HG02642 (cell line): Measurements from ENCODE around the gene METTL13.

Experiments used
- ATAC-seq: cut with Tn5 transposase; IDR thresholded peaks from one replicate; pipeline ENCODE4 v1.9.1; 2021; ENCODE audit warnings: mild to moderate bottlenecking; ENCODE audit not compliant: unreplicated experiment, poor library complexity

Gene METTL13

DNA sequence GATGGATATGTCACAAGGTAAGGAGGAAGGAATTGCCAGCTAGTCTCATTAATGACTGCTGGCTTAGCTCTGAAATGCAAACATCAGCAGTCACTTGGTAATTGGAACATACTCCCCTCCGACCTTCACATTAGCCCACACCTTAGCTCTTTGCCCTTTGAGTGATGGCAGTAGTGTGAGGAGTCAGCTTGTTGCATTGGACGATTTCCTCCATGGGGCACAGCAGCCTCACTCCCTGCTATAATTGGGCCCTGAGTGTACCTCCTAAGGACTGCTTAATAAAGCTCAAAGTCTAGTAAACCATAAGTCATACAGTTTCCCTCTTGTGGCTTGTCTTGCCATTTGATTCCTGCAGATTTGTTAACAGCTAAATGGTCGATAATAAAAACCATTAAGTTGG is 19.4 kb downstream of the METTL13 start:
- no peak for ATAC-seq

DNA sequence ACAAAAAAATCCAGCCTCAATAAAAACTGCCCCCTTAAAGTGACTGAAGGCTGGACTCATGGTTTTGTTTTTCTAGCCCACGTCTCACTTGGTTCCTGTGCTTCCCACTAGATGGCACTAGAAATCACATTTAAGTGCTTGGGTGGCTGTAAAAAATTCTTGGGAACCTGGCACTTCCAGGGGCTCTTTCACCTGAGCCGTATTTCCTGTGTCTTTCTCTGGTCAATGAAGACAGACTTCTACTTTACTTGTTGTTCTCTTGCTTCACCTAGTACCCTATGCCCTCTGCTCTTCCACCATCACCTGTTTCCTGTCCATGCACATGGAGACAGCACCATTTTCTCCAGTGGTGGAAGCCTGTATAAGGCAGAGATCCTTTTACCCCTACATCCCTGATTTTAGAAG is 20.0 kb downstream of the METTL13 start:
- ATAC-seq: no peak

DNA sequence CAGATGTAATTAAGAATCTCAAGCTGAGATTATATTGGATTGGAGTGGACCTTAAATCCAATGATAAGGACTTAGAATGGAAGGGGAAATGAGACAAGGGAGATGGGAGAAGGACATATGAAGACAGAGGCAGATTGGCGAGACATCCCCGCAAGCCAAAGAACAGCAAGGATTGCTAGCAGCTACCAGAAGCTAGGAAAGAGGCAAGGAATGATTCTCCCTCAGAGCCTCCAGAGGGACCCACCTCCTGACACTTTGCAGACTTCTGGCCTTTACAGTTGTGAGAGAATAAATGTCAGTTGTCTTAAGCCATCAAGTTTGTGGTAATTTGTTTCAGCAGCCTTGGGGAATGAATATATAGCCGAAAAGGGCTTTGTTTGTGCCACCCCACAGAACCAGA is 20.7 kb downstream of the METTL13 start:
- no peak for ATAC-seq

DNA sequence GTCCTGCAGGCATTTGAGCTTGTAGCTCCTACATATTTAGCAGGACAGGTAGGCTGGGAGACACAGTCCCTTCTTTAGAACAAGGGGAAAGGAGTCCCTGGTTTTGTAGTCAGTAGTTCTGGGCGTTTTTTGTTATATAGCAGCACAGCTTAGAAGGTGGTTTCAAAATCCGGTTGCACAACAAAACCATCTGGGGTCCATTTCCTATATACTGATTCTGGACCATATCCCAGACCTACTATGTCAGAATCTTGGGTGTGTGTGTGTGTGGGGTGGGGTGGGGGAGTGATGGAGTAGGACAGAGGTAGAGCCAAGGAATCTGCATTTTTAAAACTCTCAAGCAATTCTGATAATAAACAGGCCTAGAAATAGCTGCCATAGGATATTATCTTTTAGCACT is 21.6 kb downstream of the METTL13 start:
- no peak for ATAC-seq

DNA sequence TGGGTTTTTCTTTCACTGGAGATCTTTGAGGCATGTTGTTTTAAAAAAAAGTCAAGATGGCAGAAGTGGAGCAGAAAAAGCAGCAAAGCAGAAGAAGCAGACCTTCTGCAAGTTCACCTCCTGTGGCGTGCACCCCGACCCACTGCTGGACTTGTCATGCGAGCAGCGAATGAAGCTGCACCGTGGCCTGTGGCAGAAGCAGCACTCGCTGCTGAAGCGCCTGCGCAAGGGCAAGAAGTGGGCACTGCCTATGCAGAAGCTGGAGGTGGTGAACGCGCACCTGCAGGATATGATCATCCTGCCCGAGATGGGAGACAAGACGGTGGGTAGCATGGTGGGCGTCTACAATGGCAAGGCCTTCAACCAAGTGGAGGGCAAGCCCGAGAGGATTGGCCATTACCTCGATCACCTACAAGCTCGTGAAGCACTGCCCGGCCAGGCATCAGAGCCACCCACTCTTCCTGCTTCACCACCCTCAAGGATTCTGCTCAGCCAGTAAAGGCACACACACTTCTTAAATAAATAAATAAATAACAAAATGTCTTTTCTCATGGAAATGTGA is 22.1 kb downstream of the METTL13 start:
- ATAC-seq: no peak

DNA sequence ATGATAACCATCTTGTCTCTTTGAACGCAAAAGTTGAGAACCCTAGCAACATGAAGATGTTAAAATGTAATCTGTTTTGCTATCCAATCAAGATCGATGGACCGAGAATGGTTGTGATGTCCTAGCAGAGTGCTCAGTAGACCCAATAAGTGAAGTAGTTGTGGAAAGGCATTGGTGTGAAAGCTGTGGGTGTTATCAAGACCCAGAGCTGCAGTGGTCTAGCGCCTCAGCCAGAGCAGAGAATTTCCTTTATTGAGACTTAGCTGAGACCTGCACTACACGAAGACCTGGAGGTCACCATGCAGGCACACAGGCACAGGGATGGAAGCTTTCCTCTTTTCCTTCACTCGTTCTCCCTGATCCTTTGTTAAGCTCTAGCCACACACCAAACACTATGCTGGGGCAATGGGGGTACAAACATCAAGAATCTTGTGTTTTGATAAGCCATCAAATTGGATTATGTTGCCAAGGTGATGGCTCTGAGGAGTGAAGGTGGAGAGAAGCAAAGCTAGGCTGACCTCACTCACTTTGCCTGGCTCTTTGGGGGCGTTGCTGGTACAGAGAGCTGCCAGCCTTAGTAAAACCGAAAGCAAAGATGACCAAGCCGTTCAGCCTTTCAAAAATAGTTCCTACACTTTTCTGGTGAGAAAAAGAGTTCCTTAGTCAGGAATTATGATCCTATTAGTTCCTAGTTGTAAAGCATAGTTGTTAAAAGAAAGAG is 24.1 kb downstream of the METTL13 start:
- peak; percentile 82 for ATAC-seq

DNA sequence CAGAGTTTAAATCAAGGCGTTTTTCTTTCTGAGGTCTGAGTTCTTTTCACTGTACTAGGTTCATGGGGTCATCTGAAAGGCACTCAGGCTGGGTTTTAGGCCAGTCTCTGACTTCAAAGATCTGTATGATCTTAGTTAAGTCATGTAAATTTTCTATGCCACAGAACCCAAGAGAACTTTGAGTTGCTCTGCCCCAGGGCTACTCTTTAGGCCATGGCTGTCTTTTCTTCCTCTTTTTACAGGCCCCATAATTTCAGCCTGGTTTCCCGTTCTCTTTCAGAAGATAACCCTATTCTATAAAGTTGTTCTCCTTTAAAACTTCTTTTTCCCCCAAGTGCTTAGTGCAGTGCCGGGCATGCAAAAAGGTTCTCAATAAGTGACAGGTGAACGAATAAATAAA is 26.1 kb downstream of the METTL13 start:
- no peak for ATAC-seq

DNA sequence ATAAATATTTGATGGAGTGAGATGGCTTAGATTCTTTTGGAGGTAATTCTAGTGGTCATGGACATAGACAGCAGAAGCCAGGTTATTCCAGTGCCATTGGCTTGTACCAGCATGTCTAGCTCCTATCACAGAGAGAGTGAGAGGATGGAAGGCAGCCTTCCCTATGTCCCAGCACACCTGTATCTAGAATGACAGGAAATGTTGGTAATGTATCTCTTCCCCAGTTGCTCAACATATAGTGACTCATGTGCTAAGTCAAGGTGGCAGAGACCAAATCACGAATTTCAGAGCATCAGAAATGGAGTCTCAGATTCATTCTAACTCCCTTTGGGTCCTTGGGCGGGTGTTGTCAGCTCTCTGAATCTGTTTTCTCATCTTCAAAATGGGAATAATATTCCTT is 28.4 kb downstream of the METTL13 start:
- ATAC-seq: no peak

DNA sequence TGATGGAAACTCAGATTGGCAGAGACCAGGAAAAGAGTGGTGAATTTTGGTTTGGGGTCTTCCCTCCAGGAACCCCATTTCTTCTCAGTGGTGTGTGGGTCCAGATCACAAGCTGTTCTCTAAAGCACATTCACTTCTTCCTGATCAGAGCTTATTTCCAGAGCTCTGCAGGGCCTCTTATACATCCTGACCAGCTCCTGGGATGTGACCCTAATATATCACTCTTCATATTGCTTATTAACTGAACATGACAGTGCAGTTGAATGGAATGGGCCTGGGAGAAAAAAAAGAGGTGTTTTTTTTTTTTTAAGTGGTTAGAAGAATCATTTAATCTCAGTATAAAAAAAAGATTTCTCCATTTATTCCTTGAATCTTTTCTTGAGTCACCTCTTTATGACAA is 30.2 kb downstream of the METTL13 start:
- no peak for ATAC-seq

DNA sequence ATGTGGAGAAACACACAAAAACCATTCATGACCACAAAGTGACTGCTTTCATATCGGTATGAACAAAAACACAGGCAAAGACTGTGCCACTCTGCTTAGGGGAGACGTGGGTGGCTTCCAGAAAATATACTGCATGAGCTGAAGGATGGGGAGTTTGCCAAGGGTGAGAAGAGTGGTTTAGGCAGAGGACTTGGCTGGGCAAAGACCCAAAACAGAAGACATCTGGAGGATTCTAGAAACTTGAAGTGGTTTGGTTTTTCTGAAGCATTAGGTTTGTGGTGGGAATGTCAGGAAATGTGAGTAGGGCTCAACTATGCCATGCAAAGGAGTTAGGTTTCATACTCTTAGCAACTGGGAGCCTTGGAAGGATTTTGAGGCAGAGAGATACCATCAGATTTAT is 33.2 kb downstream of the METTL13 start:
- no peak for ATAC-seq

DNA sequence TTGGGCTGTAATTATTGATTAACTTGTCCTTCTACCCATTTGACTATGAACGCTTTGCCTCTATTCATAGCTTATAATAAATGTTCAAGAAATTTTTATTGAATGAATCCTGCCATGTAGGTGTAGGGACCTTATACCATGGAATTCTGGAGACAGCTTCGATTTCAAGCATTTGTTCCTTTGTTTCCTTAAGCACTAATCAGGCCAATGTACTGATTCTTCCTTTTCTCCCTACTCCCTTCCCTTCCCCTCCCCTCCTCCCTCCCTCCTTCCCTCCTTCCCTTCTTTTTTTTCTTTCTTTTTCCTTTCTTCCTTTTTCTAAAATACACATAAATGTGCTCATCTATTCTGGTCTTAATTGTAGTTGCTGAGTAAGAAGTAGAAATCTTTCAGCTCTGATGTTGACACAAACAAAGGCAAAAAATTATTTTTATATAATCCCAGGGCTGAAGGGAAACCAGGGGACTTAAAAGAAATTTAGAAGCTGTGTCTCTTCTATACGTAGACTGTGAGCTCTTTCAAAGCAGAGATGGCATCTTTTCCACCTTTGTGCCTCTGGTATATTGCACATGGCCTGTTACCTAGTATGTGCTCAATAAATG is 34.9 kb downstream of the METTL13 start:
- ATAC-seq: no peak

DNA sequence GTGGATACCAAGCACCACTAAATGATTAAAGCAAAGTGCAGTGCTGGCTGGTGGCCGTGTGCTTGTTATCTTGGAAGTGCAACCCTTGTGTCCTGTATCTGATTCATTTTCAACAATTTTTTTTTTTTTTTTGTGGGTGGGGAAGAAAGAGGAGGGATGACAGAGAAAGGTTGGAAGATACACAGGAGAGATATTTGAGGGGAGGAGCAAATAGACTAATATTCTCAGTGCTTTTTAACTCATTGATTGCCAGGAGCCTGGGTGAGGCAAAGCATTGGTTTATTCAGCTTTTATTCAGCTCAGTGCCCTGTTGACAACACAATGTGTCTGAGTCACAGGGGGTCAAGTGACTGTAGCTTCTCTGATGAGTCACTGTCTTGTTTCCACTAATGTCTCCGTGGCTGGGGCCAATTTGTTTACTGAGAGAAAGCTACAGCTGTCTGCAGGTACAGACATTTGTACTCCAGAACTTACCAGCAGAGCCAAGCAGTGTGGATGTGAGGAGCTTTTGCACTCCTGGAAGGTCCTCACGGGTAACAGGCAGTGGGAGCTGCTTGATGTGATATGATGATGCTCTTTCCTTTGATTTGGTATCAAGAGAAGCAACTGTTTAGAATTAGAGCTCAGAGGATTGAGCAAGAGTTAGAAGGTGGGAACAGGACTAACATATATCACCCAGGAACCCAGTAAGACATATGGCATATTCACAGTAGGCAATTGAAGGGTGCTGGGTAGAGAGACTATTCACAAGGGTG is 36.2 kb downstream of the METTL13 start:
- ATAC-seq: peak; percentile 69

DNA sequence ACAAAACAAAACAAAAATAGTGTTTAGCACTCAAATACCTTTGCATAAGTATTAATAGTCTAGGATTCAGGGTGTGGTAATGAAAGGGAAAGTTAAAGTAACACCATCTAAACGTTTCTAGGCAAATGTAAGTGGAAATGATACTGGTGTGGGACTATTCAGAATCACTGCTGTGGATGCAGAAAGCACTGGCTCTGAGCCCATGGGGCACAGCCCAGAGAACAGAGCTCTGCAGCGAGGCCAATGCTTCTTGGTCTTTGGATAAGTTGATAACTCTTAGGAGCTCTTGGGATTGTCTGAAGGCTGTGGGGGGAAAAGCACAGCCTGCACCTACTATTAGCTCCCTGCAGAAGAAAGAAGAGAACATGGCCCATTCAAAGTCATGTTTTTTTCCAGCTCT is 38.5 kb downstream of the METTL13 start:
- ATAC-seq: no peak

DNA sequence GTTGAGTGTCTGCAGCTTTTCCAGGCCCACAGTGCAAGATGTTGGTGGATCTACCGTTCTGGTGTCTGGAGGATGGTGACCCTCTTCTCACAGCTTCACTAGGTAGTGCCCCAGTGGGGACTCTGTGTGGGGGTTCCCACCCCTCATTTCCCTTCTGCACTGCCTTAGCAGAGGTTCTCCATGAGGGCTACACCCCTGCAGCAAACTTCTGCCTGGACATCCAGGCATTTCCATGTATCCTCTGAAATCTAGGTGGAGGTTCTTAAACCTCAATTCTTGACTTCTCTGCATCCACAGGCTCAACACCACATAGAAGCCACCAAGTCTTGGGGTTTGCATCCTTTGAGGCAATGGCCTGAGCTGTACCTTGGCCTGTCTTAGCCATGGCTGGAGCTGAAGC is 45.5 kb downstream of the METTL13 start:
- ATAC-seq: no peak

DNA sequence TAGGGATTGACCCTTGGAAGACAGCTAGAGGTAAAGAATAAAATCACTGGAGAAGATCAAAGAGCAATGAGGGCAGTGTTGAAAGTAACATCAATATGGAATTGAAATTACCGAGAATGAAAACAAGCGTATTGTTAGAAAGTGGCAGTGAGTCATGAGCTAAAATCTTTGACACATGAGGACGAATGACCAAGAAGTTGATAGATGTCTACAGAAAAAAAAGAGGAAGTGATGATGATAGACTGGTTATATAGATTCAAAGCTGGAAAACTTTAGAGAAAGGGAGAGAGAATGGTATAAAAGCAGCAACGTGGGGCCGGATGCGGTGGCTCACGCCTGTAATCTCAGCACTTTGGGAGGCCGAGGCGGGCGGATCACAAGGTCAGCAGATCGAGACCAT is 47.3 kb downstream of the METTL13 start:
- ATAC-seq: no peak

DNA sequence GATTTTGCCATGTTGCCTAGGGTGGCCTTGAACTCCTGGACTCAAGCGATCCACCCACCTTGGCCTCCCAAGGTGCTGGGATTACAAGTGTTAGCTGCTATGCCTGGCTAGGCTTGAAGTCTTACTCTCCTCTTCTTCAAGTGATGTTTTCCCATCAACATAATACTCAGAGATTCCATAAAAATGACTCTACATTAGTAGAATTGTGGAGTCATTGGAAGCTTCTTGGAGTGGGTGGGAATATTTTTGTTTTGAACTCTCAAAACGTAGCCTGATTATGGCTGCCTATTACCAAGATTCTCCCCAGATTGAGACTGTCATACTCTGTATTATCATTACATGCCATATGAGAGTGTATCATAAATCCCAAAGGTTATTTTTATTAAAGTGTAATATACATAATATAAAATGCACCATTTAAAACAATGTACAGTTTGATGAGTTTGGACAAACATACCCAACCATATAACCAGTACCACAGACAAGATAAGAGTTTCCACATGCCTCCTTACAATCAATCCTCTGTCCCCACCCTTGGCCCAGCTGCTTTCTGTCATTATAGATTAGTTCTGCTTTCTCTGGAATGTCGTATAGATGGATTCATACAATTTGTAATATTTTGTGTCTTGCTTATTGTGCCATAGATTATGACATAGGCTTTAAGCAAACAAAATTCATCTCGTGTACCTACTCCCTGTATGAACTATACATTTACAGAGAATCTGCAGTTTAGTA is 51.8 kb downstream of the METTL13 start:
- ATAC-seq: no peak

DNA sequence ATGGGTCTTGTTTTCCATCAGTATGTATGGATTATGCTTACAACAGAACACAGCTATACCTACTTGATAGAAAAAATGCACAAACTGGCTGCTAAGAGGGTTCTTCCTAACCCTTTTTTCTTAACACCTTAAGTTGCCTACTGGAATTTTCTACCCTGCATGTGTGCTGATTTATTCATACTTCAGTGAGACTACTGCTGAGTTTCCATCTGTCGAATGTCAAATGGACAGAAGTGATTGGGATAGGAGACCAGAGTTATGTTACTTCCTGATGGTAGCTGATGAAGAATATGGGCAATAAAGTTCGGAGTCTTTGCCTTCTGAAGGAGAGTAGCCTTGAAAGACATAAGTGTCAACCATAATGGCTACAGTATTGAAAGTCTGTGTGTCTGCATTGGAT is 53.4 kb downstream of the METTL13 start:
- no peak for ATAC-seq

DNA sequence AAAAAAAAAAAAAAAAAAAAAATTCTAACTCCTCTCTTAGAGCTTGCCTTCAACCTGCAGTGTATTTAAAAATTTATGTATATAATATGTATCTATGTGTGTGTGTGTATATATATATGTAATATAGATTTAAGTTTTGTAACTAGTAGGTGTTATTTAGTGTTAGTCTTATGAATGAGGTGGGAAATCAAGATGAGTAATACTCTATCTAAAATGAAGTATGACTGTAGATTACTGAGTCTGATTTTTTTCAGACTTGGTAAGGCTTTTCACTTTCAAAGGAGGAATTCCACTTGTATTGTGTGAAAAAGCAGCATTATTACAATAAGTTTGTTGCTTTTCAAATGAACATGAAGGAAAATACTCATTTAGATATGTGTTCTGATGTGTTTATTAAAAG is 54.4 kb downstream of the METTL13 start:
- no peak for ATAC-seq

DNA sequence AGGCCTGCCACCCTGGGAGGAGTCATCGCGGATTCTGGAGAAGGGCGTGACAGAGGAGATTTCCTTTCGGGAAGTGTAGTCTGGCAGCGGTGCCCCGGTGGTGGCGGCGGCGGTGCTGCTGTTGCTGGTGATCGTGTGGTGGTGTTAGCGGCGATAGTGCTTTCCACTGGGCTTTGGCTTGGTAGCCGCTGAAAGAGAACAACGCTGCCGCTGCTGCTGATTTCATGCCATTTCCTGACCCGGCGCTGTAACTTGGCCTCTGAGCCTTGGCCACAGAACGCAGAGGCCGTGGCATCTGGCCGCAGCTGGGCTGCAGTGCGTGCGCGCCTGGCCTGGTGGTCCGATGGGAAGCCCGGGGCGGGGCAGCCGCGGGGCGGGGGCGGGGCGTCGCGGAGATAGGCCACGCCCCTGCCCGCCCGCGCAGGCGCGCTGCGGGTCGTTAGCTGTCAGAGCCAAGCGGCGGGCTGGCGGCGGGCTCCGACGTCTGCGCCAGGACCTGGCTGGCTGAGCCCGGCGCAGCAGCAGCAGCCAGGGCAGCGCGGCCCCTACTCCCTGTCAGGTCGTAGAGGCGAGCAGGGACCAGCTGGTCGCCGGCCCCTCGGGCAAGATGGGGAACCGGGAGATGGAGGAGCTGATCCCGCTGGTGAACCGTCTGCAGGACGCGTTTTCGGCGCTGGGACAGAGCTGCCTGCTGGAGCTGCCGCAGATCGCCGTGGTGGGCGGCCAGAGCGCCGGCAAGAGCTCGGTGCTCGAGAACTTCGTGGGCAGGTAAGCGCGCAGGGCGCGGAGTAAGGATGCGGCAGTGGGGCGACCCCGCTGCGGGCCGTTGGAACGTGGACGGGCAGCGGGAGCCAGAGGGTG is 59.8 kb downstream of the METTL13 start, which contains the start of gene DNM3:
Gene DNM3 (plus strand): TSS at position 449 of the 861 bp plus-strand sequence. CDS start 159 bp downstream, at position 608.
- ATAC-seq: peak; percentile 91
